HG02798 (cell line): ENCODE data around the gene IFFO2.

Experiments
- ATAC-seq: cut with Tn5 transposase; IDR thresholded peaks from one replicate; pipeline ENCODE4 v1.9.1; 2021; ENCODE audit warnings: mild to moderate bottlenecking; ENCODE audit not compliant: unreplicated experiment, poor library complexity

The IFFO2 gene

GRCh38 chr1:18973446-18973955, 17.0 kb upstream of the IFFO2 start:
- ATAC-seq, result no peak

- no peak for ATAC-seq
These were observed 16.5 kb upstream of the IFFO2 start for GRCh38 chr1:18972991-18973390.

DNA sequence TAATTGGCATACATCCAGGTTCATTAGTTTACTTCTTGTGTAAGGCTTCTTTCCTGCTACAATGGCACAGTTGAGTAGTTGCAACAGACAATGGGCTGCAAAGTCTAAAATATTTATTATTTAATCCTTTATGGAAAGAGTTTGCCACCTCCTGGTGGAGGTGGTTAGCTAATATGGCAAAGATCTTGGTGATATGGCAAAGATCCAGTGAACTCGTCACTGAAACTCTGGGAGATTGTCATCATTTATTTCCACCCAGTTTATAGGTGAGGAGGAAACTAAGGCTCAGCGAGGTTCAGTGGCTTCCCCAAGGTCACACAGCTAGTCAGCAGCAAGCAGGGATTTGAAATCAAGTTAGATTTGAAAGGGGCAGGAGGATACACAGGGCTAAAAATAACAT, 16.1 kb upstream of the IFFO2 start:
- ATAC-seq, result no peak

- ATAC-seq, result no peak
These were observed 14.3 kb upstream of the IFFO2 start for GRCh38 chr1:18970762-18971161.

GRCh38 chr1:18970358-18970757, 13.9 kb upstream of the IFFO2 start:
- no peak for ATAC-seq

GRCh38 chr1:18967066-18967690, 10.7 kb upstream of the IFFO2 start:
- ATAC-seq, result no peak

DNA sequence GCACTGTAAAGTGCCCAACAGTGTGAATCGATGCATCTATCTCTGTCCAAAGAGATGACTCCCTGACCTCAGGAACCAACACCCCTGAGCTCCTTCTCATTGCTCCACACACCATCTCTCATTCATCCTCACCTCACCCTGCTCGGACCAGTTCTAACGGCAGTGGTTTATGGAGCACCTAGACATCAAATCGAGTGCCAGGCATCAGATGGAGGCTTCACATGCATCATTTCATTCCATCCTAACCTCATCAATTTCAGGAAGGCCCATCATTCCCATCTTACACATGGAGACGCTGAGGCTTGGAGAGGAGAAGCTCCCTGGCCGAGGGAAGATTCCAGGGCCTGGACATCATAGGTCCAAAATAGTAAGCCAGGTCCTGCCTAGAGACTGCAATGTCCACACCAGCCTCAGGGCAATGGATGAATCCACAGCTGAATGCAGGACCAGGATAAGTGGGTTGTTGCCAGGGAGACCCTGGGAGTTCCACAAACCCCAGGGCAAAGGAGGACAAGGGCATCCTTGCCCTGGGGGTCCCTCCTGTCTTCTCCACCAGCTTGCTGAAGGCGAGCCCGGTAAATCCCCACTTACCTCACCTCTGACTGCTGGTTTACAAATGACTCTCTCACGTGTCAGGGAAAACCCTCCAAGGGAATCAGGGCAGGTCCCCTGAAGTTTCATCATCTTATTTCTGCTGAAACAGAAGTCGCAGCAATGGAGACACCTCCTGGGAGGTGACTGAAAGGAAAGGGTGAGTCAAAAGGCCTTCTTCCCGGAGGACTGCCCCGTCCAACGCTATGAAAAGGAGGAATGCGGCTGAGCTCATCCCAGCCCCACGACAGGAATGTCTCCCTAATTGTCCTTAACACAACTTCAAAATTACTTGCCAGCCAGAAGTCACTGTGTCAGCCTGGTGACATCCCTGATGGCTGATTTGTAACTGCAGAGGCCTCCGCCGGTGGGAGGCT, 9.0 kb upstream of the IFFO2 start:
- ATAC-seq, result no peak

- no peak for ATAC-seq
These were observed 7.5 kb upstream of the IFFO2 start for GRCh38 chr1:18963968-18964367.

- no peak for ATAC-seq
These were observed 6.6 kb upstream of the IFFO2 start for GRCh38 chr1:18962855-18963737.

- no peak for ATAC-seq
These were observed 5.7 kb upstream of the IFFO2 start for GRCh38 chr1:18962121-18962721.

DNA sequence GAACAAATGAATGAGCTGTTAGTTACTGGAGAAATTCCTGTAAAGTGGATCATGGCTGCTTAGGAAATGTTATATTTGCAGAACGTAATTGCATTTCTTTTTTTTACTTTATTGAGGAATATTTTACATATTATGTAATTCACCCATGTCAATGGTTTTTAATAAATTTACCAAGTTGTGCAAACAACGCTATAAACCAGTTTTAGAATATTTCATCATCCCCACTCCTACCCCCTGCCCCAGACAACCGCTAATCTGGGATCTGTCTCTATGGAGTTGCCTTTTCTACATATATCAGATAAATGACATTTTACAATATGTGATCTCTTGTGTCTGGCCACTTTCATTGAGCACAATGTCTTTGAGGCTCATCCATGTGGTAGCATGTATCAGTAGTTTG, 4.3 kb upstream of the IFFO2 start:
- ATAC-seq, result no peak

DNA sequence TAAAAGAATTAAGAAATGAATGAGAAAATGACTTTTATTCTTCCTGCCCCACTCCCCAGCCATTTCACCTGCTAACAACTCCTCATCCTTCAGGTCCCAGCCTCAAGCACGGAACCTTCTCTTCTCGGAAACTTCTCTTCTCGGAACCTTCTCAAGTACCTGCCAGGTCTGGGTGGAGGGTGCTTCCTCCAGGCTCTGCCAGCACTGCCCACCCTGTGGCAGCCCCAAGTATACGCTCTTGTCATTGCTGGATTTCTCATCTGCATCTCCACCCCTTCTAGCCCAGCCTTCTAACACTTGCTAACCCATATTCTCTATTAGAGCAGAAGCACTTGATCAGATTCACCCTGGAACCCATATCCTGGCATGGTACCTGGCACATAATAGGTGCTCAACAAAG, 3.9 kb upstream of the IFFO2 start:
- no peak for ATAC-seq

- no peak for ATAC-seq
These were observed 3.1 kb upstream of the IFFO2 start for GRCh38 chr1:18959591-18959990.

DNA sequence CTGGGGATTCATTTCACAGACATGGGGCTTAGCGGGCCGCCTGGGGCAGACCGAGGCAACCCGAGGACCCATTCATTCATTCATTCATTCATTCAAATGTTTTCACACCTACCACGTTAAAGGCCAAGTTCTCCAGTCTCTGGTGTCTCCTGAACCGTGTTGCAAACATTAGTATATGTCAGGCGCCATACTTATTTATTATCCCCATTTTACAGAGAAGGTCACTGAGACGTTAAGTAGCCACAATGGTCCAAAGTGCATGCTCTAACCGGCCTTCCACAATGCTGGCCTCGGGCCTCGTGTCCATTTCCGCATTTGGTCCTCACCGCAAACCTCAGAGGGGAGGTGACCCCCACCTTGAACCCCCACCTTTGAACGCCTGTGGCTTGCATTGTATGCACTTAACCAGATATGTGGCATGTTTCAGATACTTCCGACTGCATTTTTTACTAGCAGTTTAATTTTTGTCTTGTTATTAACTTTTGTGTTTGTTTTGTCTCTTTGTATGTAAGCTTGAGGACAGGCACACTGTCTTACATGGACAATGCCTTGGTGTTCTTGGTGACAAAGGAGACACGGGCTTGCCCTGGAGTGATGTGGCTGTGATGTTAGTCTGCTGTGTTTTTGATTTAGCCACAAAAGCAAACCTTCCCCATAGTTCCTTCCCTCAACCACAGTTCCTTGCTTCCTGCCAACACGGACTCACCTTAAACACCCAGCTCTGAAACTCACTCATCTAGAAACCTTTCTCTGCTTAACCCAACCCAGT, 1.2 kb upstream of the IFFO2 start:
- ATAC-seq, result no peak

DNA sequence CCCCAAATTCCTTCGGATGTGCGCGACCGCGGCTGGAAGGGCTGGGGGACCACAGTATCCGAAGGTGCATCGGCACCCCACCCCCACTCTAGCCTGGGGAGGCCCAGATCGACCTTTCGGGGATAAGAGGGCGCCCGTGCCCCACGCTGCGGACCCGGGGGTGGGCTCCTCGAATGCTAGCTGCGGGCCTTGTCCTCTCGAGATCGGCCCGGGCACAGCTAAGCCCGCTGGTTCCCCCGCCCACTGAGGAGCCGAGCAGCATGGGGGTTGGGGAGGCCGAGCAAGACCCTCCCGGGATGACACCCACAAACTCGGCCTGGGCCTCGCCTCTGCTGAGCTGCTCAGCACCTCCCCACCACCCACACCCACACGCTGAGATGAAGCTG, 653 bp upstream of the IFFO2 start:
- ATAC-seq, result no peak

DNA sequence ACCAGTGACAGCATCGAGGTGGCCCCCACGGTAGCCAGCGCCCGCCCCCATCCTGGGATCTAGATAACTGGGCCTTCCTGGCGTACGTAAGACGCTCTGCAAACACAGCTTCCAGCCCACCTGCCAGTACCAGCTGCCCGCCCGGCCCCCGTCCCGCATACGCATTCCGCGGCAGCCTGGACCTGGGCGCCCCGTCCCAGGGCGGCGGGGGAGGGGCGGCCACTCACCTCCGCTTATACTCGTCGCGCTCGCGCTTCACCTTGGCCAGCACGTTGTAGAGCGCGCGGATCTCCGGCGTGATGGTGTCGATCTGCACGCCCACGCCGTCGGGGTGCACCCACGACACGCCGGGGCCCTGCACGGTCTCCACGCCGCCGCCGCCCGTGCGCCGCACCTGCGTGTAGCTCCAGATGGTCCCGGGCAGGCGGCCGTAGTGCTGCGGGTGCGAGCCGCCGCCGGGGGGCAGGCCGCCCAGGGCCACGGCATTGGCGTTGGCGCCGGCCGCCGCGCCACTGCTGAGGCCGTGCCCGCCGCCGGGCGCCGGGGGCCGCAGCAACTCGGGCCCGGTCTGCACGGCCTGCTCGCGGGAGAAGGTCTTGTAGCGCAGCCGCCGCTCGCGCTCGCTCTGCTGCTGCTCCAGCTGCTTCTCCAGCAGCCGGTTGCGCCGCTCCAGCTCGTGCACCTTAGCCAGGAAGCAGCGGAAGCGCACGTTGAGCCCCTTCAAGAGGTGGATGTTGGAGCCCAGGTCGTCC, 859 bp downstream of the IFFO2 start:
- peak; percentile 15 for ATAC-seq

DNA sequence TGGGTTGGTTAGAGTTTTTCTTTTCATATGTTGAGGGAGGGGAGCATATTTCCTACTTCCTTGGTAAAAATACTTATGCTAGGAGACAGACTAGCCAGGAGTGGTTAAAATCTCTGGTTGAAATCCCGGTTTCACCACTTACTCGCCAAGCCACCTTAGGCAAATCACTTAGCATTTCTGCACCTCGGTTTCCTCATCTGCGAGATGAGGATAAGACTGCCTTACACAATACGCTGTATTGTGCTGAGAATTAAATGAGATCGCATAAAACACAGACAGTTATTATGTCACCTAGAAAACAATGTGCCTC, 1.4 kb downstream of the IFFO2 start:
- ATAC-seq, result no peak

GRCh38 chr1:18954270-18955071, 2.0 kb downstream of the IFFO2 start:
- ATAC-seq, result no peak
